Activated B cell treated with CpG ODN at 0.5 μM for 24 hours (primary cell): ENCODE results near the gene SMTNL2. TPM values are rescaled to one million over a fixed set of nuclear protein-coding genes. Genes with fewer than 3 reads are reported as not detected.

Experiments
- ATAC-seq: fragments of 200-7000 bp; cut with Tn5 transposase; one replicate; pipeline ENCODE4 v1.10.0; 2021; ENCODE audit warnings: low read depth, mild to moderate bottlenecking, moderate library complexity
- CTCF ChIA-PET: fragments of 350-600 bp; sonication (Branson Sonifier 250); formaldehyde crosslinking; loops from one replicate; lab custom pipeline; 2021; ENCODE audit warnings: antibody characterized with exemption; lab: Charles Lee
- POLR2A ChIA-PET: fragments of 350-600 bp; sonication (Branson Sonifier 250); formaldehyde crosslinking; loops from one replicate; lab custom pipeline; 2021; ENCODE audit warnings: antibody characterized with exemption; lab: Charles Lee
- DNase-seq: peaks from one replicate; pipeline ENCODE4 v3.0.0; 2022
- H3K27ac Mint-ChIP-seq: one replicate; pipeline ENCODE4 v1.8.0; 2020; ENCODE audit warnings: mixed read lengths
- H3K27me3 Mint-ChIP-seq: one replicate; pipeline ENCODE4 v1.8.0; 2021; ENCODE audit warnings: mixed read lengths
- H3K36me3 Mint-ChIP-seq: one replicate; pipeline ENCODE4 v1.8.0; 2021; ENCODE audit warnings: low read depth, mixed read lengths
- H3K4me1 Mint-ChIP-seq: one replicate; pipeline ENCODE4 v1.8.0; 2021; ENCODE audit warnings: mixed read lengths
- H3K4me3 Mint-ChIP-seq: one replicate; pipeline ENCODE4 v1.8.0; 2020; ENCODE audit warnings: mild to moderate bottlenecking, mixed read lengths
- H3K9me3 Mint-ChIP-seq: one replicate; pipeline ENCODE4 v1.8.0; 2020; ENCODE audit warnings: mixed read lengths
- intact Hi-C: fragments of 100-400 bp; cut with micrococcal nuclease; formaldehyde crosslinking; loops from one replicate; pipeline ENCODE4 v1.15.1; 2024
- total RNA-seq: library from RNA; stranded (reverse); gene quantifications from 2 replicates; pipeline ENCODE4 v1.2.3, GENCODE V29; 2022
- TF ChIP-seq, protein P1 (sequence below): fragments of 200-600 bp; IDR thresholded peaks from one replicate; pipeline ENCODE4 v1.8.0; 2022; ENCODE audit warnings: antibody characterized with exemption, mild to moderate bottlenecking

Gene SMTNL2
- total RNA-seq, 1 donor from 2014 or later = not detected

DNA sequence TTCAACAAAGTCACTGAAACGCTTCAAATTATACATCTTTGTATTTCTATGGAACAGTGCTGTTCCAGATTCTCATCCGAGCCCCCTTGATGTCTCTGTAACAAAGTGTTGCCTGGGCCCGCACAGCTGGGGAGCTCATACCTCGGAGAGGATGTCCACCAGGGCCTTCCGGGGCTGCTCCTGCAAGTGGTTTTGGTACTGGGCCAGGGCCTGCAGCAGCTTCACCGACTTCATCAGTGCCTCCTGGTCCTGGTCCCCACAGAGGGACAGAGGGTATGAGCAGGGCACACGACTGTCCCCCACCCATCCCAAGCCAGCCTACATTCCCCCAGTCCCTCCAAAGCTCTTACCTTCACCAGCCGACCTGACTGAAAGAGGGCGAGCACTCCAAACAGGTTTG is 30.7 kb upstream of the SMTNL2 start:
- H3K27me3 Mint-ChIP-seq = no peaks in the 10 kb centered on the region
- H3K36me3 Mint-ChIP-seq = peaks cover 51% of the 10 kb centered on the region
- H3K4me3 Mint-ChIP-seq = peak overlapping the region; percentile 96
- ATAC-seq (no peak), DNase-seq (no peak)
- TF ChIP-seq, protein P1, sequence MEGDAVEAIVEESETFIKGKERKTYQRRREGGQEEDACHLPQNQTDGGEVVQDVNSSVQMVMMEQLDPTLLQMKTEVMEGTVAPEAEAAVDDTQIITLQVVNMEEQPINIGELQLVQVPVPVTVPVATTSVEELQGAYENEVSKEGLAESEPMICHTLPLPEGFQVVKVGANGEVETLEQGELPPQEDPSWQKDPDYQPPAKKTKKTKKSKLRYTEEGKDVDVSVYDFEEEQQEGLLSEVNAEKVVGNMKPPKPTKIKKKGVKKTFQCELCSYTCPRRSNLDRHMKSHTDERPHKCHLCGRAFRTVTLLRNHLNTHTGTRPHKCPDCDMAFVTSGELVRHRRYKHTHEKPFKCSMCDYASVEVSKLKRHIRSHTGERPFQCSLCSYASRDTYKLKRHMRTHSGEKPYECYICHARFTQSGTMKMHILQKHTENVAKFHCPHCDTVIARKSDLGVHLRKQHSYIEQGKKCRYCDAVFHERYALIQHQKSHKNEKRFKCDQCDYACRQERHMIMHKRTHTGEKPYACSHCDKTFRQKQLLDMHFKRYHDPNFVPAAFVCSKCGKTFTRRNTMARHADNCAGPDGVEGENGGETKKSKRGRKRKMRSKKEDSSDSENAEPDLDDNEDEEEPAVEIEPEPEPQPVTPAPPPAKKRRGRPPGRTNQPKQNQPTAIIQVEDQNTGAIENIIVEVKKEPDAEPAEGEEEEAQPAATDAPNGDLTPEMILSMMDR = no peak
- H3K27ac Mint-ChIP-seq = no peak overlapping the region
- POLR2A ChIA-PET = interaction anchor here (1.0 to 2.3 kb wide), 3 partner anchors 9 to 410 kb away, joined by 3 to 13 read pairs (median 4); partner anchors contain the start of genes CYB5D2 and ZZEF1
- CTCF ChIA-PET = interaction anchor here (1.7 to 2.7 kb wide), 3 partner anchors 11 to 14 kb away, joined by 6 to 12 read pairs (median 9); no protein-coding TSS in a partner anchor
- peaks cover 28% of the 10 kb centered on the region for H3K4me1 Mint-ChIP-seq
- intact Hi-C loops = loop anchor here (2.0 kb wide), 1 partner anchor 157 kb away; the partner anchor contains the start of gene ARRB2
- H3K9me3 Mint-ChIP-seq = no peaks in the 10 kb centered on the region

DNA sequence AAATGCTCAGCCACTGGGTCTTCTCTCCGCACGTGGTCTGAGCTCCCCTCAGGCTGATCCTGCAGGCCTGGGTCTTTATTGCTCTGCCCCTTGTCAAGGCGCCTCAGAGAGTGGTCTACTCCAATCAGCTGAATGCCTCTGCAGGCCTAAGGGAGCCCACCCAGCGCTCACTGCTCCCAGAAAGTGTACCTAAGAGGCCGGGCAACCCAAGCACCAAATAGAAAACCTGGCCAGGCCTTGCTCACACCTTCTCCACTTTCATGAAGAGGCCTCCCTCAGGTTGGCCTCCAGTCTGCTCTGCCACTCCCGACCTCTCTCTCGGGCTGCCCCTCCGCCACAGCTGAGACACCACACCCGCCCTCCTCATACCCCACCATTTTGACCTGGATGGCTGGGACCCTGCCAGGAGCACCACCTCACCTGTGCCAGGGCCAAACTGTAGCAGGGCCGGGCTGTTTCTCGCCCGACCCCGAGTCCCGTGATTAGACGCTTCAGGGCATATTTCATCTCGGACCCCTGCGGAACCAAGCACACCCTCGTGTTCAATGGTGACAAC is 29.8 kb upstream of the SMTNL2 start:
- peak overlapping the region; percentile 98 for H3K27ac Mint-ChIP-seq
- H3K4me3 Mint-ChIP-seq = peak overlapping the region; percentile 96
- peaks cover 46% of the 10 kb centered on the region for H3K36me3 Mint-ChIP-seq
- H3K27me3 Mint-ChIP-seq = no peaks in the 10 kb centered on the region
- no peaks in the 10 kb centered on the region for H3K9me3 Mint-ChIP-seq
- DNase-seq (no peak), ATAC-seq (no peak)
- H3K4me1 Mint-ChIP-seq = peaks cover 28% of the 10 kb centered on the region
- intact Hi-C loops = loop anchor here (2.0 kb wide), 1 partner anchor 156 kb away; the partner anchor contains the start of gene ARRB2
- POLR2A ChIA-PET = interaction anchor here (0.6 to 2.3 kb wide), 5 partner anchors 8 to 491 kb away, joined by 3 to 13 read pairs (median 4); partner anchors contain the start of genes CYB5D2 and ZZEF1
- CTCF ChIA-PET = interaction anchor here (1.7 to 2.6 kb wide), 2 partner anchors 11 to 13 kb away, joined by 6 to 9 read pairs; no protein-coding TSS in a partner anchor
- TF ChIP-seq, protein P1 = no peak

DNA sequence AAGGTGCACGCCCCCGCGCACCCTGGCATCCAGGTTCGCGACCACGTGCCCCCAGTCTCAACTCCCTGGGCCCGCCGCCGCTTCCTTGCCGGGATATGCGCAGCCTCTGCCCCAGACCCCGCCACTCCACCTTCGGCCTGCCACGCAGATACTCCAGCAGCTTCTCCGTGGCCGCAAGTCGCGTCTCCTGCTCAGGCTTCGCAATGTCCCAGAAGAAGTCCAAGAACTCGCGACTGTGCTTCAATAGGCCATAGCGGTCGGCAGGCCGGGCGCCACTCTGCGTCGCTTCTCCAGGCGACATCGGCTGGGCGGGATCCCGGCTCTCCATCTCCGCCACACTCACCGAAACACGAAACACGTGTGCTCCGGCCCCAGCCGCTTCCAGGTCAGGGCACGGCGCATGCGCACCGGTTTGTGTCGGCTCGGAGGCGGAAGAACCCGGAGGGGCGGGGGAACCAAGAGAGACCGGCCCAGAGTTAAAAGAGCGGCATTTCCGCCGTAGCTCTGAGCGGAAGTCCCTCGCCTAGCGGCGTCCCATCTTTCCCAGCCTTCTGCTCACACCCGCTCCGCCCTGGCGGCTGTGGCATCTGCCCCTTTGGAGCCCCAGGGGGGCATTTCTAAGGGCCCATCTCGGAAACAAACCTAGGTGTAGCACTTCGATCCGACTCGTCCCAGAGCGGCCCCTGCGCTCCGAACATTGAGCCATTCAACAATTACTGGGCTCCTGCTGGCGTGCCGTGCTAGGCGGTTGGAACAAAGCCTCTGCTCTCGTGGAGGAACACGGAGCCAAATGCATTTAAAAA is 29.1 kb upstream of the SMTNL2 start, which contains the start of gene MYBBP1A:
Gene MYBBP1A, minus strand, starts transcription at position 388 of the 803 bp plus-strand sequence. Its CDS starts 60 bp downstream, at position 328.
- CTCF ChIA-PET = interaction anchor here (1.7 to 2.6 kb wide), 2 partner anchors 10 to 12 kb away, joined by 6 to 9 read pairs; no protein-coding TSS in a partner anchor
- peaks cover 39% of the 10 kb centered on the region for H3K36me3 Mint-ChIP-seq
- POLR2A ChIA-PET = interaction anchor here (0.6 to 2.3 kb wide), 10 partner anchors 8 to 490 kb away, joined by 3 to 13 read pairs (median 4); partner anchors contain the start of genes CYB5D2 and ZZEF1
- H3K4me1 Mint-ChIP-seq = peaks cover 28% of the 10 kb centered on the region
- no peaks in the 10 kb centered on the region for H3K9me3 Mint-ChIP-seq
- TF ChIP-seq, protein P1 = no peak
- intact Hi-C loops = loop anchor here (1.0 to 5.0 kb wide), 5 partner anchors 10 to 442 kb away; partner anchors contain the start of genes ARRB2, INCA1, KIF1C and MED11
- H3K4me3 Mint-ChIP-seq = peak within 1 kb of the TSS; percentile 96
- ATAC-seq (peak; percentile 95), DNase-seq (peak; percentile 94)
- no peaks in the 10 kb centered on the region for H3K27me3 Mint-ChIP-seq
- H3K27ac Mint-ChIP-seq = peak within 1 kb of the TSS; percentile 98

DNA sequence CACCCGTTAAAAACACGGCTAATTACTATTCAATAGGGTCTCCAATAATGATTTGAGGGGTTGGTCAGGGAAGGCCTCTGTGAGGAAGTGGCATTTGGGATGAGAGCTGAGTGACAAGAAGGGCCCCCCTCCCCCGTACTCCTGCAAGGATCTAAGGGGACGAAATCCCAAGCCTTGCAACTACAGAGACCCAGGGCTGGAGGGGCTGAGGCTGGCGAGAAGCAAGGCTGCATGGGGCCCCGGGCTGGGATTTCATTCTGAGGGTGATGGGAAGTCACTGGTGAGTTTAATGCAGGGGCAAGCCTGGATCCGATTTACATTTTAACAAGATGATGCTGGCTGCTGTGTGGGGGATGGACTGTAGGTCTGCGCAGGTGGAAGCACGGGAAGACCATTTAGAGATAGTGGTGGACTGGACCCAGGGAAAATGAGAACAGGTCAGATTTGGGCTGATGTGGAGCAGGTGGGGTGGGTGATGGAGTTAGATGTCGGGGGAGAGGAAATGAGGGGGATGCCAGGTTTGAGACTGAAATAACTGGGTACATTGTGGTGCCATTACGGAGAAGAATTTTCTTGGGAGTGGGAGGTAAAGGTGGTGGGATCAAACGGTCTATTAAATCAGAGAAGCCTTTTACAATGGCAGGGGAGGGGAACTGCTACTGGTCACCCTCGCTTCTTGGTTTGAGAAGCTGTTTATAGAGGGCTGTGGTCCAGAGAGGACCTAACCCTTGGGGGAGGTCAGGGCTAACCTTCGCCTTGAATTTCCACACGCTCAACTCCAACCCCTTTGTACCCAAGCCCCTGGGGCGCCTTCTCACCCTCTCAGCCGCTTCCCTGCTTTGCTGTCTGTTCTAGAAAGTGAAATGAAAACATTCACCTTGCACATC is 28.2 kb upstream of the SMTNL2 start:
- intact Hi-C loops = loop anchor here (1.0 to 5.0 kb wide), 5 partner anchors 9 to 441 kb away; partner anchors contain the start of genes ARRB2, INCA1, KIF1C and MED11
- Mint-ChIP-seq H3K4me3 (peak overlapping the region; percentile 96), H3K27me3 (no peaks in the 10 kb centered on the region), H3K4me1 (peaks cover 27% of the 10 kb centered on the region), H3K27ac (peak overlapping the region; percentile 98), H3K9me3 (no peaks in the 10 kb centered on the region), H3K36me3 (peaks cover 31% of the 10 kb centered on the region)
- ATAC-seq (no peak), DNase-seq (no peak)
- CTCF ChIA-PET = interaction anchor here (1.4 kb wide), 1 partner anchor 11 kb away, joined by 8 read pairs; no protein-coding TSS in a partner anchor
- POLR2A ChIA-PET = interaction anchor here (0.7 to 2.3 kb wide), 5 partner anchors 14 to 1726 kb away, joined by 3 to 13 read pairs (median 3); partner anchors contain the start of genes CYB5D2 and ZZEF1
- TF ChIP-seq, protein P1 = no peak
